CD4-positive, alpha-beta memory T cell (primary cell): ENCODE measurements around the gene CNST. TPM values are rescaled to one million over a fixed set of nuclear protein-coding genes. Genes with fewer than 3 reads are reported as not detected.
A peak's percentile ranks its signal among the peaks of the same experiment; 100 is the strongest.

ENCODE experiments used
- CTCF ChIA-PET: fragments of 350-600 bp; sonication (Branson Sonifier 250); formaldehyde crosslinking; loops from one replicate; lab custom pipeline; 2021; ENCODE audit warnings: inconsistent platforms; ENCODE audit not compliant: partially characterized antibody; lab: Charles Lee
- POLR2A ChIA-PET: fragments of 350-600 bp; sonication (Branson Sonifier 250); formaldehyde crosslinking; loops from one replicate; lab custom pipeline; 2021; ENCODE audit not compliant: partially characterized antibody; lab: Charles Lee
- DNase-seq, 5 donors: peaks; one replicate each; pipeline versions ENCODE4 v3.0.0 to v3.0.0-alpha.2; 2020 to 2022; ENCODE audit warnings: mixed read lengths in 1 of 5
- H3K27ac ChIP-seq: one replicate; pipeline ENCODE4 v1.7.0; 2013; ENCODE audit warnings: low read depth, low read length
- H3K27me3 ChIP-seq: 2 replicates; pipeline ENCODE4 v1.7.0; 2013; ENCODE audit warnings: mild to moderate bottlenecking, low read length, moderate library complexity; ENCODE audit not compliant: insufficient read depth
- H3K36me3 ChIP-seq: 2 replicates; pipeline ENCODE4 v1.7.0; 2013; ENCODE audit warnings: mild to moderate bottlenecking, low read length, moderate library complexity; ENCODE audit not compliant: insufficient read depth
- H3K4me1 ChIP-seq: 2 replicates; pipeline ENCODE4 v1.7.0; 2013; ENCODE audit warnings: mild to moderate bottlenecking, low read length, moderate library complexity; ENCODE audit not compliant: insufficient read depth
- H3K4me3 ChIP-seq, 2 donors: one replicate each; pipeline ENCODE4 v1.7.0; 2013; ENCODE audit warnings: low read length in 2 of 2, mild to moderate bottlenecking in 1 of 2
- H3K9me3 ChIP-seq, 2 donors: one replicate each; pipeline ENCODE4 v1.7.0; 2013; ENCODE audit warnings: low read length in 2 of 2, control low read depth in 1 of 2; ENCODE audit not compliant: control insufficient read depth in 1 of 2
- H3K27ac Mint-ChIP-seq, 7 donors: one replicate each; pipeline ENCODE4 v1.8.0; 2020 to 2021; ENCODE audit warnings: mixed read lengths in 7 of 7, mild to moderate bottlenecking in 6 of 7, inconsistent platforms in 3 of 7, moderate library complexity in 3 of 7
- H3K27me3 Mint-ChIP-seq, 2 donors: one replicate each; pipeline ENCODE4 v1.8.0; 2020 to 2021; ENCODE audit warnings: mixed read lengths in 2 of 2
- H3K36me3 Mint-ChIP-seq, 2 donors: one replicate each; pipeline ENCODE4 v1.8.0; 2020 to 2021; ENCODE audit warnings: mixed read lengths in 2 of 2, inconsistent platforms in 1 of 2, mild to moderate bottlenecking in 1 of 2
- H3K4me1 Mint-ChIP-seq, 4 donors: one replicate each; pipeline ENCODE4 v1.8.0; 2020 to 2021; ENCODE audit warnings: mixed read lengths in 4 of 4, mild to moderate bottlenecking in 1 of 4
- H3K4me3 Mint-ChIP-seq, 8 donors: one replicate each; pipeline ENCODE4 v1.8.0; 2020 to 2021; ENCODE audit warnings: mixed read lengths in 8 of 8, mild to moderate bottlenecking in 7 of 8, moderate library complexity in 6 of 8, inconsistent platforms in 3 of 8
- H3K9me3 Mint-ChIP-seq, 8 donors: one replicate each; pipeline ENCODE4 v1.8.0; 2020 to 2021; ENCODE audit warnings: mixed read lengths in 8 of 8, mild to moderate bottlenecking in 5 of 8, inconsistent platforms in 3 of 8, moderate library complexity in 1 of 8
- intact Hi-C: fragments of 100-400 bp; cut with micrococcal nuclease; formaldehyde crosslinking; loops from one replicate; pipeline ENCODE4 v1.15.1; 2023
- polyA plus RNA-seq, 2 donors: library from polyadenylated mRNA; unstranded; fragments of 300-500 nt; fragmentation: Illumina TruSeq; gene quantifications; one replicate each; pipeline ENCODE4 v1.2.3, GENCODE V29; 2021
- total RNA-seq, 2 experiments: library from RNA; stranded (reverse); gene quantifications; one replicate each; pipeline ENCODE4 v1.2.3, GENCODE V29; 2021

Gene CNST
- total and polyA plus RNA-seq, 4 experiments from 2014 or later = 36.2 to 103 (median 78.1) TPM

- Mint-ChIP-seq H3K27ac (peak overlapping the region; percentile 19 to 83 (median 61)), H3K36me3 (peaks cover 23 to 29% of the 10 kb centered on the region in 2 donors), H3K4me1 (peaks cover 43 to 69% (median 59%) of the 10 kb centered on the region in 4 donors), H3K27me3 (no peaks in the 10 kb centered on the region), H3K9me3 (peaks cover 0 to 1% (median 0%) of the 10 kb centered on the region in 8 donors), H3K4me3 (no peak overlapping the region)
- Histone ChIP-seq H3K4me3 (no peak overlapping the region), H3K4me1 (peaks cover 35% of the 10 kb centered on the region), H3K36me3 (no peaks in the 10 kb centered on the region), H3K9me3 (no peaks in the 10 kb centered on the region), H3K27ac (no peak overlapping the region), H3K27me3 (no peaks in the 10 kb centered on the region)
- ChIA-PET POLR2A (no interaction called here), CTCF (interaction anchor here (0.8 to 1.0 kb wide), 2 partner anchors 11 to 49 kb away, joined by 3 read pairs; no protein-coding TSS in a partner anchor)
- intact Hi-C loops = no loop called here
- DNase-seq = no peak
These were observed 47.0 kb downstream of the CNST start for GRCh38 chr1:246613096-246613758.

- Mint-ChIP-seq H3K36me3 (peaks cover 29 to 46% of the 10 kb centered on the region in 2 donors), H3K27ac (peak overlapping the region in 3 of 7 donors; percentile 32 to 73 (median 62)), H3K9me3 (peaks cover 0 to 1% (median 0%) of the 10 kb centered on the region in 8 donors), H3K27me3 (no peaks in the 10 kb centered on the region), H3K4me3 (no peak overlapping the region), H3K4me1 (peaks cover 19 to 39% (median 31%) of the 10 kb centered on the region in 4 donors)
- no peaks in the 10 kb centered on the region for H3K9me3 ChIP-seq
- intact Hi-C loops = no loop called here
- no peaks in the 10 kb centered on the region for H3K4me1 ChIP-seq
- CTCF ChIA-PET = no interaction called here
- no peak overlapping the region for H3K4me3 ChIP-seq
- DNase-seq = no peak
- H3K36me3 ChIP-seq = peaks cover 14% of the 10 kb centered on the region
- no peaks in the 10 kb centered on the region for H3K27me3 ChIP-seq
- POLR2A ChIA-PET = interaction anchor here (0.6 kb wide), 1 partner anchor 11 kb away, joined by 3 read pairs; no protein-coding TSS in a partner anchor
- no peak overlapping the region for H3K27ac ChIP-seq
These were observed 50.9 kb downstream of the CNST start for GRCh38 chr1:246617156-246617555.

DNA sequence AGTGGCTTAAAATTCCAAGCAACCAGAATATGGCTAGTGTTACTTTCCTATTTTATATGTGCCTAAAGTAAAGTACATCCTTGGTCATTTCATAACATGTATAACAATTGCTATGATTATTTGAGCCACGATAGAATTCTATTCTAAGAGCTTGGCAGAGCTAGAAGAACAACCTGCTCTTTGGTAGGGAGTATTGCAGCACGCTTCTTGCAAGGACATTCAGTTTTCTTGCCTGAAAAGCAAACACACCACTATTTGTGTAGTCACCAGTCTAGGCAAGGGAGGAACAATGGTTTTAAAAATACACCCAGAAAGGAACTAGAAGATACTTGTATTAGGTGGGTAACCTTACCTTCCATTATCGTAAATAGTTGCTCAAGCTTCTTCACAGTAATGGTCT, 51.5 kb downstream of the CNST start:
- ChIA-PET POLR2A (no interaction called here), CTCF (no interaction called here)
- H3K9me3 Mint-ChIP-seq = peaks cover 0 to 1% (median 0%) of the 10 kb centered on the region in 8 donors
- H3K9me3 ChIP-seq = no peaks in the 10 kb centered on the region
- H3K4me3 Mint-ChIP-seq = no peak overlapping the region
- H3K27me3 Mint-ChIP-seq = no peaks in the 10 kb centered on the region
- no peak overlapping the region for H3K4me3 ChIP-seq
- H3K36me3 Mint-ChIP-seq = peaks cover 33 to 50% of the 10 kb centered on the region in 2 donors
- no peak overlapping the region for H3K27ac ChIP-seq
- DNase-seq = no peak
- intact Hi-C loops = no loop called here
- H3K36me3 ChIP-seq = peaks cover 17% of the 10 kb centered on the region
- H3K27me3 ChIP-seq = no peaks in the 10 kb centered on the region
- H3K27ac Mint-ChIP-seq = peak overlapping the region in 2 of 7 donors; percentile 28 to 32
- no peaks in the 10 kb centered on the region for H3K4me1 ChIP-seq
- peaks cover 22 to 41% (median 28%) of the 10 kb centered on the region in 4 donors for H3K4me1 Mint-ChIP-seq

DNA sequence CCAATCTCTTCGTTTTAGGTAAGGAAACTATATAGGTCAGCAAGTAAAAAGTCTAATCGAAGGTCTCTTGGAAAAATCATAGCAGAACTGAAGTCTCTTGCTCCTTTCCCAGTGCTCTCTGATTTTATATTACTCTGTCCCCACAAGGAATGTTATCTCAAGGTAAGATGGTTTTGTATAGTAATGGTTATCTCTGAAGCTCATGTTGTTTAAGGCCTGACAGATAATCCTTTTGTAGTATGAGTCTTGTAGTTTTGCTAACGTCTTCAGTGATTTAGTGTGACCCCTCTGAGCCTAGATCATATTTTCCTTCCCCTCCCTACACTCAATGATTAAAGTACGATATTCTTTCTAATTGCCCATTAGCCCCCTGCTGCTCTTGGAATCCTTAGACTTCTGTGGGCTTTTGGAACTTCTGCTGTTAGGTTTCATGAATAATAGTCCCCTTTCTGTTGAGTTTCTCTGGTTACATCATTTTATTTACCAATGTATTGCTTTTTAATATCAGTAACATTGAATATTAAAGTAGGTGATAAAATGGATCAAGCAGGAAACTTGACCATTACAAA, 52.1 kb downstream of the CNST start:
- no peaks in the 10 kb centered on the region for H3K4me1 ChIP-seq
- Mint-ChIP-seq H3K27ac (no peak overlapping the region), H3K9me3 (no peaks in the 10 kb centered on the region), H3K36me3 (peaks cover 33 to 48% of the 10 kb centered on the region in 2 donors), H3K4me1 (peaks cover 18 to 36% (median 24%) of the 10 kb centered on the region in 4 donors), H3K27me3 (no peaks in the 10 kb centered on the region), H3K4me3 (no peak overlapping the region)
- DNase-seq = no peak
- H3K4me3 ChIP-seq = no peak overlapping the region
- no peak overlapping the region for H3K27ac ChIP-seq
- intact Hi-C loops = no loop called here
- H3K27me3 ChIP-seq = no peaks in the 10 kb centered on the region
- peaks cover 21% of the 10 kb centered on the region for H3K36me3 ChIP-seq
- H3K9me3 ChIP-seq = no peaks in the 10 kb centered on the region
- POLR2A ChIA-PET = no interaction called here
- CTCF ChIA-PET = no interaction called here

GRCh38 chr1:246622035-246622652, 55.9 kb downstream of the CNST start:
- CTCF ChIA-PET = interaction anchor here (1.3 to 1.5 kb wide), 2 partner anchors 25 to 48 kb away, joined by 3 read pairs; no protein-coding TSS in a partner anchor
- Mint-ChIP-seq H3K36me3 (peaks cover 44 to 69% of the 10 kb centered on the region in 2 donors), H3K4me1 (peaks cover 19 to 31% (median 20%) of the 10 kb centered on the region in 4 donors), H3K9me3 (no peaks in the 10 kb centered on the region), H3K4me3 (no peak overlapping the region), H3K27ac (peak overlapping the region in 2 of 7 donors; percentile 67 to 69), H3K27me3 (no peaks in the 10 kb centered on the region)
- no peak overlapping the region for H3K27ac ChIP-seq
- no peak overlapping the region for H3K4me3 ChIP-seq
- POLR2A ChIA-PET = interaction anchor here (1.5 kb wide), 1 partner anchor 48 kb away, joined by 5 read pairs; no protein-coding TSS in a partner anchor
- DNase-seq = no peak
- intact Hi-C loops = no loop called here
- H3K27me3 ChIP-seq = no peaks in the 10 kb centered on the region
- H3K4me1 ChIP-seq = no peaks in the 10 kb centered on the region
- H3K36me3 ChIP-seq = peaks cover 41% of the 10 kb centered on the region
- no peaks in the 10 kb centered on the region for H3K9me3 ChIP-seq

- Mint-ChIP-seq H3K36me3 (peaks cover 43 to 69% of the 10 kb centered on the region in 2 donors), H3K27ac (no peak overlapping the region), H3K9me3 (no peaks in the 10 kb centered on the region), H3K27me3 (no peaks in the 10 kb centered on the region), H3K4me3 (no peak overlapping the region), H3K4me1 (peaks cover 5 to 23% (median 19%) of the 10 kb centered on the region in 4 donors)
- intact Hi-C loops = no loop called here
- Histone ChIP-seq H3K9me3 (no peaks in the 10 kb centered on the region), H3K27ac (no peak overlapping the region), H3K4me1 (no peaks in the 10 kb centered on the region), H3K27me3 (no peaks in the 10 kb centered on the region), H3K36me3 (peaks cover 53% of the 10 kb centered on the region), H3K4me3 (no peak overlapping the region)
- DNase-seq = no peak
- ChIA-PET CTCF (no interaction called here), POLR2A (interaction anchor here (0.6 kb wide), 1 partner anchor 766 kb away, joined by 3 read pairs; no protein-coding TSS in a partner anchor)
These were observed 57.8 kb downstream of the CNST start for GRCh38 chr1:246624091-246624490.

DNA sequence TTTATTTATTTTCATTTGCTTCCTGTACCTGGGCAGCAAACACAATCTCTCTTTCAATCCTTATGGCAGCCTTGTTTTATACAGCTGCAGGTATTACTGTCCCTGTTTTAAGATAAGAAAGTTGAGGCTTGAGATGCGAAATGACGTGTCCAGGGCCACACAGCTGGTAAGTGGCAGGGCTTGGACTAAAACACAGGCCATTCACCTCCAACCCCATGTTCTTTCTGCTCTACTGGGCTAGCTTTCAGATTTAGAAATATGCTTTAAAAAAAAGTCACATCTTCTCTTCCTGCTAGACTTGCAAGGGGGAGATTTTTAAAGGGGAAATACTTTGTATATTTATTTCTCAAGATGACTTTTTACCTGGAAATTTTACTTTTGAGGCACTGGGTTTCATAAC, 62.8 kb downstream of the CNST start:
- ChIA-PET CTCF (interaction anchor here (0.9 kb wide), 1 partner anchor 57 kb away, joined by 3 read pairs; no protein-coding TSS in a partner anchor), POLR2A (interaction anchor here (1.3 kb wide), 1 partner anchor 12 kb away, joined by 3 read pairs; no protein-coding TSS in a partner anchor)
- Histone ChIP-seq H3K4me3 (no peak overlapping the region), H3K27me3 (no peaks in the 10 kb centered on the region), H3K4me1 (no peaks in the 10 kb centered on the region), H3K36me3 (peaks cover 56% of the 10 kb centered on the region), H3K9me3 (no peaks in the 10 kb centered on the region), H3K27ac (no peak overlapping the region)
- H3K27me3 Mint-ChIP-seq = no peaks in the 10 kb centered on the region
- H3K27ac Mint-ChIP-seq = peak overlapping the region in 2 of 7 donors; percentile 22 to 75
- no peak for DNase-seq
- H3K4me1 Mint-ChIP-seq = peaks cover 0 to 16% (median 12%) of the 10 kb centered on the region in 4 donors
- H3K4me3 Mint-ChIP-seq = no peak overlapping the region
- H3K9me3 Mint-ChIP-seq = no peaks in the 10 kb centered on the region
- intact Hi-C loops = no loop called here
- H3K36me3 Mint-ChIP-seq = peaks cover 41 to 60% of the 10 kb centered on the region in 2 donors
